HFF-Myc (cell line): ENCODE data around the gene IRAK2.

Source experiments
- DNase-seq: peaks from one replicate; pipeline ENCODE4 v3.0.0-alpha.2; 2011; ENCODE audit warnings: low read depth; ENCODE audit errors: extremely low read depth
- H3K4me3 ChIP-seq: replicated peaks from 2 replicates; pipeline ENCODE4 v1.5.1; 2011; ENCODE audit warnings: low read depth, mild to moderate bottlenecking, control low read depth, low read length
- CTCF ChIP-seq: IDR thresholded peaks from 2 replicates; pipeline ENCODE4 v1.5.1; 2012; ENCODE audit warnings: mild to moderate bottlenecking, low read depth, low read length, control low read depth; ENCODE audit errors: missing control alignments

IRAK2 gene

GRCh38 chr3:10283638-10284037 is 118.9 kb downstream of the IRAK2 start:
- DNase-seq = no peak
- no peak overlapping the region for H3K4me3 ChIP-seq
- no peak for TF ChIP-seq CTCF

DNA sequence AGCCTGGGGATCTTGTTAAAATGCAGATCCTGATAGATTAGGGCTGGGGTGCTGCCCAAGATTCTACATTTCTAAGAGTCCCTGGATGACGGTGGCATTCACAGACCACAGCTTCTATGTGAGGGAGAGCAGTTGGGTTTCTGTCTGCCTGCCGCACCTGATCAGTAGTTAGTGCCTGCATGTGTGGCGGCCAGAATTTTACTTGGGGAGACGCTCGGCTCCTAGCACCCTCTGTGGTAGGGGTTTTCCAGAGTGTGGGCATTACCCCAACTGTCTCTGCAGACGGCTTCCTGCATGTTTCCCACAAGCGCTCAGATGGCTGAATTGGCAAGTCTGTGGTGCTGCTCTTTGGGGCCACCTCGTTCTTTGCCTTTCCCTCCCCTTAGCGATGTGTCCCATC is 119.8 kb downstream of the IRAK2 start:
- TF ChIP-seq CTCF = no peak
- H3K4me3 ChIP-seq = no peak overlapping the region

GRCh38 chr3:10285272-10286132 is 120.8 kb downstream of the IRAK2 start:
- TF ChIP-seq CTCF = no peak
- no peak for DNase-seq
- H3K4me3 ChIP-seq = no peak overlapping the region

More for the DNA sequence above, 119.8 kb downstream of the IRAK2 start:
- no peak for DNase-seq

- no peak for DNase-seq
- no peak overlapping the region for H3K4me3 ChIP-seq
- no peak for TF ChIP-seq CTCF
These were observed 121.4 kb downstream of the IRAK2 start for GRCh38 chr3:10286133-10286524.

DNA sequence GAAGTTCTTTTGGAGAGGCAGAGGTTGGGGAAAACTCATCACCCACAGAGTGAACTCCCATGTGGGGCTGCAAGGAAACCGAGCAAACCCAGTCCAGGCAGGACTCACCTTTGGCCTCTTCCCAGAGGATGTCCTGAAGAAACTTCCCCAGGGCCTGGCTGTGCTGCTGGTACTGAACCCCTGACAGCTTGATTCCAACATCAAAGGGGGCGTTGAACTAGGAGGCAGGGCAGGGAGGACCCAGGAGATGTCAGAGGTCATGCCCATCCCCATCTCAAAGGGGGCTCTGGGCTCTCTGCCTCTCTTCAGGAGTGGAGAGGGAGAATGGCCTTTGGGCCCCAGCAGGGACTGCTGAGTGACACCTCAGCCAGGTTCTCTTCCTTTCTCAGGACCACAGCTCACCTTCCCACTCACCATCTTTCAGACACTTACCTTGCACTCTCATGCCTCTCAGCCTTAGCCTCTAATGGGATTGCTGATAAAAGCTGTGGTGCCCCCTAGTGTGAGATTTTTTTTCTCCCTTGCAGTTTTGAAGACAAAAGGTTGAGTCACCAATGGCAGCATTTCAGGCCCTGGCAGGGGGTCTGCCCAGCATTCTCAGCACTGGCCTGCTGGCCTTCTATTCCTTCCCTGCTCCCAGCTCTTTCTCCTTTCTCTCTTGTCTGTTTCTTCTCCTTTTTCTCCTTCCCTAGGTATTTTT is 122.0 kb downstream of the IRAK2 start:
- peak; percentile 55 for TF ChIP-seq CTCF
- DNase-seq = peak; percentile 31
- H3K4me3 ChIP-seq = no peak overlapping the region

DNA sequence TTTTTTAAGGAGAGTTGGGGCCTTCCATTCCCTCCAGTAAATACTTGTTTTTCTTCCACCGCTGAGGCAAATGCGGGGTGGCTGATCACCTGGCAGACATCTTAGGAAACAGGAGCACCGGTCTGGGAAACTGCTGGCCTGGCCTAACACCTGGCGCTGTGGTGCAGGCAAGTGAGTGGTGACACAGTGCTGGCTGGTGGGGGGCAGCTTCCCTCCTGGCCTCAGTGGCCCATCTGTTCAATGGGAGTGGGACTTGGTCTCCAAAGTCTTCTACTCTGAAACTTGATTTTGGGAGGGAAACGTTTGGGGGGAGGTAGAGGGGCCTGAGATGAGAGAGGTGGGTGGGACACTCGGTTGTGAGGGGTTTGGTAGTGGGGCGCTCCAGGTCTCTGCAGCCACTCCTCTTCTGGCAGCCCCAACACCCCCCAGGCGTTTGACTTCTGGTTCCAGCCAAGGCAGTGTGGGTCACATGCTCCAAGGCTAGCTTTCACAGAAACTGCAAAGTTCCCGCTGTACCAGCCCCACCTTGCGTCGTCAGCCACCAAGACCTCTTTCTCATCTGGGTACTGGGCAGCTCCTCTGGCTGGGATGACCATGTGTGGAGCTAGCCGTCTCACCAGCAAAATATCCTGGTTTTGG is 123.3 kb downstream of the IRAK2 start:
- no peak overlapping the region for H3K4me3 ChIP-seq
- DNase-seq = no peak
- TF ChIP-seq CTCF = no peak
